Measurements from ENCODE around the gene PCSK9.

Gene PCSK9

GRCh38 chr1:55038552-55038838 is 853 bp upstream of the PCSK9 start:
- no peak for TF ChIP-seq EZH2phosphoT487 (IDR thresholded peaks at IDR 0.05; ENCODE audit: low read depth)
- TF ChIP-seq CTCF (IDR thresholded peaks at IDR 0.05; ENCODE audit: low read depth, low read length): no peak
- no peak overlapping the region for H3K4me3 ChIP-seq (ENCODE audit: low read length)
- H3K36me3 ChIP-seq (replicated peaks; ENCODE audit: low read depth, low read length): no peaks in the 10 kb centered on the region
- H3K79me2 ChIP-seq (ENCODE audit: low read length): no peaks in the 10 kb centered on the region
- no peaks in the 10 kb centered on the region for H3K4me1 ChIP-seq (ENCODE audit: low read length)
- H3K9ac ChIP-seq (ENCODE audit: low read length): no peak overlapping the region
- H3K9me3 ChIP-seq (ENCODE audit: insufficient read depth, low read length): no peaks in the 10 kb centered on the region
- H3K27ac ChIP-seq (ENCODE audit: low read length): no peak overlapping the region
- H3K27me3 ChIP-seq (ENCODE audit: low read depth, low read length): no peaks in the 10 kb centered on the region
- H3K4me2 ChIP-seq (ENCODE audit: low read length): no peak overlapping the region
- no peak overlapping the region for H2AFZ ChIP-seq (ENCODE audit: low read depth, low read length)
- H4K20me1 ChIP-seq (ENCODE audit: insufficient read depth, low read length): no peaks in the 10 kb centered on the region

DNA sequence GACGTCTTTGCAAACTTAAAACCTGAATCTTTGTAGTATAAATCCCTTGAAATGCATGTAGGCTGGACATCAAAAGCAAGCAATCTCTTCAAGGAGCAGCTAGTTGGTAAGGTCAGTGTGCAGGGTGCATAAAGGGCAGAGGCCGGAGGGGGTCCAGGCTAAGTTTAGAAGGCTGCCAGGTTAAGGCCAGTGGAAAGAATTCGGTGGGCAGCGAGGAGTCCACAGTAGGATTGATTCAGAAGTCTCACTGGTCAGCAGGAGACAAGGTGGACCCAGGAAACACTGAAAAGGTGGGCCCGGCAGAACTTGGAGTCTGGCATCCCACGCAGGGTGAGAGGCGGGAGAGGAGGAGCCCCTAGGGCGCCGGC is 390 bp upstream of the PCSK9 start:
- H3K4me2 ChIP-seq (ENCODE audit: low read length): no peak overlapping the region
- H3K27ac ChIP-seq (ENCODE audit: low read length): no peak overlapping the region
- H3K79me2 ChIP-seq (ENCODE audit: low read length): no peaks in the 10 kb centered on the region
- H3K4me3 ChIP-seq (ENCODE audit: low read length): no peak overlapping the region
- H3K9ac ChIP-seq (ENCODE audit: low read length): no peak overlapping the region
- H3K27me3 ChIP-seq (ENCODE audit: low read depth, low read length): no peaks in the 10 kb centered on the region
- H3K36me3 ChIP-seq (replicated peaks; ENCODE audit: low read depth, low read length): no peaks in the 10 kb centered on the region
- no peaks in the 10 kb centered on the region for H4K20me1 ChIP-seq (ENCODE audit: insufficient read depth, low read length)
- TF ChIP-seq EZH2phosphoT487 (IDR thresholded peaks at IDR 0.05; ENCODE audit: low read depth): no peak
- no peak for TF ChIP-seq CTCF (IDR thresholded peaks at IDR 0.05; ENCODE audit: low read depth, low read length)
- no peaks in the 10 kb centered on the region for H3K9me3 ChIP-seq (ENCODE audit: insufficient read depth, low read length)
- H2AFZ ChIP-seq (ENCODE audit: low read depth, low read length): no peak overlapping the region
- H3K4me1 ChIP-seq (ENCODE audit: low read length): no peaks in the 10 kb centered on the region

DNA sequence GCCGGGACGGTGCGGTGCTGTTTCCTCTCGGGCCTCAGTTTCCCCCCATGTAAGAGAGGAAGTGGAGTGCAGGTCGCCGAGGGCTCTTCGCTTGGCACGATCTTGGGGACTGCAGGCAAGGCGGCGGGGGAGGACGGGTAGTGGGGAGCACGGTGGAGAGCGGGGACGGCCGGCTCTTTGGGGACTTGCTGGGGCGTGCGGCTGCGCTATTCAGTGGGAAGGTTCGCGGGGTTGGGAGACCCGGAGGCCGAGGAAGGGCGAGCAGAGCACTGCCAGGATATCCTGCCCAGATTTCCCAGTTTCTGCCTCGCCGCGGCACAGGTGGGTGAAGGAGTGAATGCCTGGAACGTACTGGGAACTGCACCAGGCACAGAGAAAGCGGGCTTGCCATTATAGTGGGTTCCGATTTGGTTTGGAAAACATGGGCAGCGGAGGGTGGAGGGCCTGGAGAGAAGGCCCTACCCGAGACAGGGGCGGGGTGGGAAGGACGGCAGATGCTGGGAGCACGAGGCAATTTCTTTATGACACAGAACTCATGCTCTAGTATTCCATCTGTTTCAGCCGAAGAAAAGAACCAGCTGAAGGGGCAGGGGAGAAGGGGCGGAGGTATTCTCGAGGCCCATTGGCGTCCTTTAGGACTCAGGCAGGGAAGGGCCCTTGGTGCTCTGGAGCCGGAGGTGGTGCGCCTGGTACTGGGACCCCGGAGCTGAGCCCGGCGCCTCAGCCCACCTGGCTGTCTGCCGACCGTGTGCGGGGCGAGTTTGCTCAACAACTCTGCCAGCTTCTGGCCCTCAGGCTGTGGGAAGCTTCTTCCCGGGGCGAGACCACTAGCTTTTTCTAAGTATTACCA is 960 bp downstream of the PCSK9 start:
- Histone ChIP-seq H3K27me3 (ENCODE audit: low read depth, low read length) (no peaks in the 10 kb centered on the region), H3K27ac (ENCODE audit: low read length) (no peak overlapping the region), H3K9me3 (ENCODE audit: insufficient read depth, low read length) (no peaks in the 10 kb centered on the region), H3K4me3 (ENCODE audit: low read length) (no peak overlapping the region), H2AFZ (ENCODE audit: low read depth, low read length) (no peak overlapping the region), H3K9ac (ENCODE audit: low read length) (no peak overlapping the region), H3K79me2 (ENCODE audit: low read length) (no peaks in the 10 kb centered on the region), H3K4me2 (ENCODE audit: low read length) (no peak overlapping the region), H3K4me1 (ENCODE audit: low read length) (no peaks in the 10 kb centered on the region), H3K36me3 (replicated peaks; ENCODE audit: low read depth, low read length) (no peaks in the 10 kb centered on the region), H4K20me1 (ENCODE audit: insufficient read depth, low read length) (no peaks in the 10 kb centered on the region)
- no peak for TF ChIP-seq EZH2phosphoT487 (IDR thresholded peaks at IDR 0.05; ENCODE audit: low read depth)
- no peak for TF ChIP-seq CTCF (IDR thresholded peaks at IDR 0.05; ENCODE audit: low read depth, low read length)

- Histone ChIP-seq H3K4me1 (ENCODE audit: low read length) (no peaks in the 10 kb centered on the region), H3K4me2 (ENCODE audit: low read length) (no peak overlapping the region), H4K20me1 (ENCODE audit: insufficient read depth, low read length) (no peaks in the 10 kb centered on the region), H2AFZ (ENCODE audit: low read depth, low read length) (no peak overlapping the region), H3K9me3 (ENCODE audit: insufficient read depth, low read length) (no peaks in the 10 kb centered on the region), H3K36me3 (replicated peaks; ENCODE audit: low read depth, low read length) (no peaks in the 10 kb centered on the region), H3K27me3 (ENCODE audit: low read depth, low read length) (no peaks in the 10 kb centered on the region), H3K27ac (ENCODE audit: low read length) (no peak overlapping the region), H3K79me2 (ENCODE audit: low read length) (no peaks in the 10 kb centered on the region), H3K9ac (ENCODE audit: low read length) (no peak overlapping the region), H3K4me3 (ENCODE audit: low read length) (no peak overlapping the region)
- TF ChIP-seq EZH2phosphoT487 (IDR thresholded peaks at IDR 0.05; ENCODE audit: low read depth): no peak
- no peak for TF ChIP-seq CTCF (IDR thresholded peaks at IDR 0.05; ENCODE audit: low read depth, low read length)
Observed at GRCh38 chr1:55040933-55041494, 1.7 kb downstream of the PCSK9 start.

Measured in OCI-LY3 (cell line).